ENCODE data around the gene MACROD2. TPM values are rescaled to one million over a fixed set of nuclear protein-coding genes. Genes with fewer than 3 reads are reported as not detected.

Gene MACROD2
- total and polyA plus RNA-seq, 2 donors (not counting 1 experiment from before 2014, with no cell fraction given), result 5.3 to 6.7 TPM

- ATAC-seq (ENCODE audit: low read depth) (no peak), DNase-seq (no peak)
- Histone ChIP-seq H3K27ac (ENCODE audit: low read length in 2 of 2) (no peak overlapping the region), H3K4me1 (ENCODE audit: control insufficient read depth in 2 of 2, insufficient read depth in 2 of 2, low read length in 2 of 2) (no peaks in the 10 kb centered on the region), H2AFZ (ENCODE audit: insufficient read depth, low read depth, low read length, poor library complexity, severe bottlenecking) (no peak overlapping the region), H3K4me3 (ENCODE audit: control extremely low read depth in 1 of 5, extremely low read depth in 1 of 5, insufficient read depth in 1 of 5, low read depth in 2 of 5, low read length in 4 of 5) (no peak overlapping the region), H3K9me3 (ENCODE audit: control extremely low read depth in 1 of 3, control insufficient read depth in 2 of 3, insufficient read depth in 1 of 3, low read length in 2 of 3) (peaks cover 0 to 1% (median 0%) of the 10 kb centered on the region in 3 donors), H3K36me3 (replicated peaks in 1 of 2; ENCODE audit: control extremely low read depth in 1 of 2, control insufficient read depth in 1 of 2, extremely low read depth in 1 of 2, insufficient read depth in 2 of 2, low read length in 1 of 2) (no peaks in the 10 kb centered on the region), H3K79me2 (ENCODE audit: control insufficient read depth, insufficient read depth, low read length) (no peaks in the 10 kb centered on the region), H3K4me2 (replicated peaks; ENCODE audit: low read depth, low read length, poor library complexity, severe bottlenecking) (no peak overlapping the region), H3K27me3 (replicated peaks in 1 of 4; ENCODE audit: control extremely low read depth in 1 of 4, control insufficient read depth in 3 of 4, insufficient read depth in 4 of 4, low read length in 3 of 4) (peaks cover 0 to 3% (median 0%) of the 10 kb centered on the region in 4 experiments), H4K20me1 (ENCODE audit: control insufficient read depth, insufficient read depth, low read length, poor library complexity, severe bottlenecking) (no peaks in the 10 kb centered on the region), H3K9ac (ENCODE audit: low read length) (no peak overlapping the region)
- ChIA-PET POLR2A (no interaction called here), CTCF (no interaction called here)
- H3K4me3 Mint-ChIP-seq, result no peak overlapping the region
- TF ChIP-seq EZH2 (IDR thresholded peaks at IDR 0.05; ENCODE audit: borderline replicate concordance, insufficient read depth, low read depth, low read length, poor library complexity, severe bottlenecking), result no peak
- TF ChIP-seq, protein P1, sequence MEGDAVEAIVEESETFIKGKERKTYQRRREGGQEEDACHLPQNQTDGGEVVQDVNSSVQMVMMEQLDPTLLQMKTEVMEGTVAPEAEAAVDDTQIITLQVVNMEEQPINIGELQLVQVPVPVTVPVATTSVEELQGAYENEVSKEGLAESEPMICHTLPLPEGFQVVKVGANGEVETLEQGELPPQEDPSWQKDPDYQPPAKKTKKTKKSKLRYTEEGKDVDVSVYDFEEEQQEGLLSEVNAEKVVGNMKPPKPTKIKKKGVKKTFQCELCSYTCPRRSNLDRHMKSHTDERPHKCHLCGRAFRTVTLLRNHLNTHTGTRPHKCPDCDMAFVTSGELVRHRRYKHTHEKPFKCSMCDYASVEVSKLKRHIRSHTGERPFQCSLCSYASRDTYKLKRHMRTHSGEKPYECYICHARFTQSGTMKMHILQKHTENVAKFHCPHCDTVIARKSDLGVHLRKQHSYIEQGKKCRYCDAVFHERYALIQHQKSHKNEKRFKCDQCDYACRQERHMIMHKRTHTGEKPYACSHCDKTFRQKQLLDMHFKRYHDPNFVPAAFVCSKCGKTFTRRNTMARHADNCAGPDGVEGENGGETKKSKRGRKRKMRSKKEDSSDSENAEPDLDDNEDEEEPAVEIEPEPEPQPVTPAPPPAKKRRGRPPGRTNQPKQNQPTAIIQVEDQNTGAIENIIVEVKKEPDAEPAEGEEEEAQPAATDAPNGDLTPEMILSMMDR (IDR thresholded peaks at IDR 0.05), result no peak
- no peaks in the 10 kb centered on the region for H3K9me3 Mint-ChIP-seq (ENCODE audit: insufficient read depth)
- intact Hi-C loops (cut with micrococcal nuclease), result no loop called here
- H3K27ac Mint-ChIP-seq, result no peak overlapping the region
- no peaks in the 10 kb centered on the region for H3K4me1 Mint-ChIP-seq
- peaks cover 9% of the 10 kb centered on the region for H3K27me3 Mint-ChIP-seq
- 96% methylated on average over 2 of the region's 5 CpGs for WGBS (ENCODE audit: insufficient coverage)
Measured at GRCh38 chr20:15674253-15675060, 1679.1 kb downstream of the MACROD2 start.

DNA sequence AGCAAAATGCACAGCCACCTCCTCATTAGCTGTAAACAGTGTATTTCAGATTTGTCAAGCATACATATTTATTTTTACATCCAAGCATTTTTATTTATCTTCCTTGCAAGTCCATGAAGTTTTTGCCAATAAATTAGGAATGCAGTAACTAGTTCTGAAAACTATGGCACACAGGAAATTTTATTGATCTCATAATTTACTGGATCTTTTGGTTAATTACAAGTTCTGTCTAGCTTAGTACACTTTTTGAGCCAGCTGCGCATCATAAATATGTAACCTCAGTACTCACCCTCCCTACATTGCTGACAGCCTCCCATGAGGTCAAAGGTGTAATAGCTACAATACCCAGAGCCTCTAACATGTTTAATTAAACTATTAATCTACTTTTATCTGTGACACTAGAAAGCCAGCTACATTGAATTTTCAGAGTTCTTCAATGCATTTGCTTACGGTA lies 1679.8 kb downstream of the MACROD2 start:
- H2AFZ ChIP-seq (ENCODE audit: insufficient read depth, low read depth, low read length, poor library complexity, severe bottlenecking), result no peak overlapping the region
- POLR2A ChIA-PET, result no interaction called here
- H3K36me3 ChIP-seq (replicated peaks in 1 of 2; ENCODE audit: control extremely low read depth in 1 of 2, control insufficient read depth in 1 of 2, extremely low read depth in 1 of 2, insufficient read depth in 2 of 2, low read length in 1 of 2), result no peaks in the 10 kb centered on the region
- H3K4me2 ChIP-seq (replicated peaks; ENCODE audit: low read depth, low read length, poor library complexity, severe bottlenecking), result no peak overlapping the region
- intact Hi-C loops (cut with micrococcal nuclease), result no loop called here
- Mint-ChIP-seq H3K27ac (no peak overlapping the region), H3K27me3 (peaks cover 6% of the 10 kb centered on the region), H3K4me3 (no peak overlapping the region), H3K9me3 (ENCODE audit: insufficient read depth) (no peaks in the 10 kb centered on the region), H3K4me1 (no peaks in the 10 kb centered on the region)
- no peaks in the 10 kb centered on the region for H3K79me2 ChIP-seq (ENCODE audit: control insufficient read depth, insufficient read depth, low read length)
- no peak overlapping the region for H3K9ac ChIP-seq (ENCODE audit: low read length)
- no CpG with 5 or more reads among the region's 2 CpGs for WGBS (ENCODE audit: insufficient coverage)
- no peak for DNase-seq
- peaks cover 0 to 1% (median 0%) of the 10 kb centered on the region in 3 donors for H3K9me3 ChIP-seq (ENCODE audit: control extremely low read depth in 1 of 3, control insufficient read depth in 2 of 3, insufficient read depth in 1 of 3, low read length in 2 of 3)
- ATAC-seq (ENCODE audit: low read depth), result no peak
- no peaks in the 10 kb centered on the region for H3K4me1 ChIP-seq (ENCODE audit: control insufficient read depth in 2 of 2, insufficient read depth in 2 of 2, low read length in 2 of 2)
- no peak for TF ChIP-seq EZH2 (IDR thresholded peaks at IDR 0.05; ENCODE audit: borderline replicate concordance, insufficient read depth, low read depth, low read length, poor library complexity, severe bottlenecking)
- TF ChIP-seq, protein P1 (IDR thresholded peaks at IDR 0.05), result no peak
- CTCF ChIA-PET, result no interaction called here
- H3K27me3 ChIP-seq (replicated peaks in 1 of 4; ENCODE audit: control extremely low read depth in 1 of 4, control insufficient read depth in 3 of 4, insufficient read depth in 4 of 4, low read length in 3 of 4), result peaks cover 0 to 3% (median 0%) of the 10 kb centered on the region in 4 experiments
- no peaks in the 10 kb centered on the region for H4K20me1 ChIP-seq (ENCODE audit: control insufficient read depth, insufficient read depth, low read length, poor library complexity, severe bottlenecking)
- no peak overlapping the region for H3K27ac ChIP-seq (ENCODE audit: low read length in 2 of 2)
- H3K4me3 ChIP-seq (ENCODE audit: control extremely low read depth in 1 of 5, extremely low read depth in 1 of 5, insufficient read depth in 1 of 5, low read depth in 2 of 5, low read length in 4 of 5), result no peak overlapping the region
